HG03095 (cell line): ENCODE measurements around the gene FOXO3.
"Not testable (repeated sequence)": the region's sequence is repeated elsewhere in the genome, so short reads cannot be mapped to it uniquely, and the experiment has no call there.

ENCODE experiments used
- ATAC-seq: cut with Tn5 transposase; IDR thresholded peaks from one replicate; pipeline ENCODE4 v1.9.1; 2021; ENCODE audit warnings: moderate library complexity; ENCODE audit not compliant: unreplicated experiment

Gene FOXO3

GRCh38 chr6:108677357-108677756 is 116.6 kb downstream of the FOXO3 start:
- ATAC-seq, result no peak

GRCh38 chr6:108677894-108678293 is 117.2 kb downstream of the FOXO3 start:
- ATAC-seq, result no peak

GRCh38 chr6:108680314-108680713 is 119.6 kb downstream of the FOXO3 start:
- ATAC-seq, result not testable (repeated sequence)

GRCh38 chr6:108681721-108682120 is 121.0 kb downstream of the FOXO3 start:
- ATAC-seq, result not testable (repeated sequence)

GRCh38 chr6:108682383-108683119 is 121.8 kb downstream of the FOXO3 start:
- not testable (repeated sequence) for ATAC-seq

GRCh38 chr6:108683976-108684375 is 123.3 kb downstream of the FOXO3 start:
- ATAC-seq, result not testable (repeated sequence)

GRCh38 chr6:108684771-108685329 is 124.1 kb downstream of the FOXO3 start:
- no peak for ATAC-seq

- ATAC-seq, result no peak
Observed at GRCh38 chr6:108685970-108686369, 125.3 kb downstream of the FOXO3 start.

- no peak for ATAC-seq
Observed at GRCh38 chr6:108686896-108687295, 126.2 kb downstream of the FOXO3 start.

- ATAC-seq, result no peak
Observed at GRCh38 chr6:108687921-108688320, 127.2 kb downstream of the FOXO3 start.

- ATAC-seq, result no peak
Observed at GRCh38 chr6:108689272-108690161, 128.8 kb downstream of the FOXO3 start.

GRCh38 chr6:108690326-108691049 is 129.8 kb downstream of the FOXO3 start:
- no peak for ATAC-seq

- no peak for ATAC-seq
Observed at GRCh38 chr6:108693430-108694154, 132.9 kb downstream of the FOXO3 start.

GRCh38 chr6:108694816-108695215 is 134.1 kb downstream of the FOXO3 start:
- no peak for ATAC-seq

GRCh38 chr6:108697561-108698161 is 136.9 kb downstream of the FOXO3 start:
- ATAC-seq, result no peak

- no peak for ATAC-seq
Observed at GRCh38 chr6:108698593-108699289, 138.0 kb downstream of the FOXO3 start.

- ATAC-seq, result no peak
Observed at GRCh38 chr6:108699290-108700041, 138.7 kb downstream of the FOXO3 start.

- no peak for ATAC-seq
Observed at GRCh38 chr6:108702106-108702851, 141.6 kb downstream of the FOXO3 start.
